DND-41 (cell line): ENCODE measurements around the gene TSPAN11.

Source experiments
- EZH2 ChIP-seq: IDR thresholded peaks from 3 replicates; pipeline ENCODE4 v1.6.1; 2012; ENCODE audit warnings: borderline replicate concordance, low read depth, mild to moderate bottlenecking, moderate library complexity, low read length, inconsistent platforms; ENCODE audit not compliant: severe bottlenecking
- TF ChIP-seq, protein P1 (sequence below): IDR thresholded peaks from 2 replicates; pipeline ENCODE4 v1.5.1; 2012; ENCODE audit warnings: borderline replicate concordance, low read length, moderate library complexity, mild to moderate bottlenecking; ENCODE audit not compliant: poor library complexity, severe bottlenecking; ENCODE audit errors: extremely low read depth

DNA sequence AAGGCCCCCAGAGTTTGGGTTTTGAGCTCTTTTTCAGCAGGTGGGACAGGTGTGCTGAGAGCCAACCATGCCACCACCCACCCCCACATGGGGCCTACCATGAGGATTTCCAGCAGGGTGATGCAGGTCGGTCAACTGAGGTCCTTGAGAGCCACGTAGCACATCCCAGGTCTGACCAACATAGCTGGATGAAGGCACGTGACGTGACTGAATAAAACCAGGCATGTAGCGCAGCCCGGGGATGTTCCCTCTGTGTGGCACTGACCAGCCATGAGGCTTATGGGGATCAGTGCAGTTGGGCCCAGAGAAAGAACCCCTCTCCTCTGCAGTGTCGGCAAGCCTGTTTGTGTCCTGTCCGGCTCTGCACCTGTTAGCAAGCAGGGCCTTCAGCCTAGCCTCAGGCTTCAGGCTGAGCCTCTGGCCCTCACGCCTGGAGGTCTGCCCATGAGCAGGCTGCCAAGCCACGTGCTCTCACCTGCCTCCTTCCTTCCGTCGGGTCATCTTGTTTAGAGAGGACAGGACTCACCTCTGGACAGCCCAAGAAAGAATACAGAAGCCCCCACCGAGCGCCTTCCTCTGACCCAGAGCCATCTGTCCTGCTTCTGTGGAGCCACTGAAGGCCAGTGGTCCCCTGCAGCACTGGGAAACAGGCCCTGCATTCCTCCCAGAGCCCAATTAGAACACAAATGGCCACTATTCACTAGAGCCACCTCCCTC, 38.5 kb downstream of the TSPAN11 start:
- TF ChIP-seq, protein P1, sequence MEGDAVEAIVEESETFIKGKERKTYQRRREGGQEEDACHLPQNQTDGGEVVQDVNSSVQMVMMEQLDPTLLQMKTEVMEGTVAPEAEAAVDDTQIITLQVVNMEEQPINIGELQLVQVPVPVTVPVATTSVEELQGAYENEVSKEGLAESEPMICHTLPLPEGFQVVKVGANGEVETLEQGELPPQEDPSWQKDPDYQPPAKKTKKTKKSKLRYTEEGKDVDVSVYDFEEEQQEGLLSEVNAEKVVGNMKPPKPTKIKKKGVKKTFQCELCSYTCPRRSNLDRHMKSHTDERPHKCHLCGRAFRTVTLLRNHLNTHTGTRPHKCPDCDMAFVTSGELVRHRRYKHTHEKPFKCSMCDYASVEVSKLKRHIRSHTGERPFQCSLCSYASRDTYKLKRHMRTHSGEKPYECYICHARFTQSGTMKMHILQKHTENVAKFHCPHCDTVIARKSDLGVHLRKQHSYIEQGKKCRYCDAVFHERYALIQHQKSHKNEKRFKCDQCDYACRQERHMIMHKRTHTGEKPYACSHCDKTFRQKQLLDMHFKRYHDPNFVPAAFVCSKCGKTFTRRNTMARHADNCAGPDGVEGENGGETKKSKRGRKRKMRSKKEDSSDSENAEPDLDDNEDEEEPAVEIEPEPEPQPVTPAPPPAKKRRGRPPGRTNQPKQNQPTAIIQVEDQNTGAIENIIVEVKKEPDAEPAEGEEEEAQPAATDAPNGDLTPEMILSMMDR, result no peak
- no peak for TF ChIP-seq EZH2
